GM21825 (cell line): ENCODE data around the gene EPM2A.
"Not testable (repeated sequence)": the region's sequence is repeated elsewhere in the genome, so short reads cannot be mapped to it uniquely, and the experiment has no call there.

ENCODE experiments used
- ATAC-seq: cut with Tn5 transposase; IDR thresholded peaks from one replicate; pipeline ENCODE4 v1.9.1; 2021; ENCODE audit warnings: mild to moderate bottlenecking, moderate library complexity; ENCODE audit not compliant: unreplicated experiment

EPM2A gene

DNA sequence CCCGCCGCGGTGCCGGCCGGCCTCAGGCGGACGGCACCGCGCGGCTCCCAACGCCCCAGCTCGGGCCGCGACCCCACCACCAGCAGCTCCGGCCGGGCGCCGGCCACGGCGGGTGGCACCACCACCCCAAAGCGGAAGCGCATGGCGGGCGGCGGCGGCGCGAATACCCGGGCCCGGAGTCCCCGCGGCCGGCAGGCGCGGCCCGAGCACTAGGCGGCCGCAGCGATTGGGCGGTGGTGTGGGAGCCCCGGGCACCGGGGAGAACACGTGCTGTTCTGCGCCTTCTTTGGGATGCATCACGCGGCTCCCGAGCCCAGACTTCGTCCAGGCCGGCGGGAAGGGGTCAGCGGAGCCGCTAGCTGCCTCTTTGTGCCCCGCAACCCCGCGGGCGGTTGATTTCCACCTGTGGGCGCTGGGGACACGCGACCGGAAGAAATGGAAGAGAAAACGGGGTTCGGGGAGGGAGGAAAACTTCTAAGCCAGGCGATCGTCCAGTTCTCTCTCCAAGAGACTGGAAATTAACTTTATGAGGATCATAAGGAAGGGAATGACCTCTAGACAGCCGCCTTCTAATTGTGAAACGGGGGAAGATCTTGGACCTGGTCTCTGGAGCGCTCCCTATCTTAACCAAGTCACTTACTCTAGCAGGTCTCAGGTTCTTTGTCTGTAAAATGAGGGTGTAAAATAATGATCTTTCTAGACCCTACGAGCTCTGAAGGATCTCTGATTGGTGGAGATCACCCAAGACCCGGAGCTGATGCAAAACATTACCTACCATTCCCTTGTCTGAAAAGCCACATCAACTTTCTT lies at the start of gene EPM2A:
EPM2A (minus strand) TSS at position 165 of the 810 bp plus-strand sequence; CDS start at position 143, 22 bp downstream.
- ATAC-seq: peak; percentile 72

DNA sequence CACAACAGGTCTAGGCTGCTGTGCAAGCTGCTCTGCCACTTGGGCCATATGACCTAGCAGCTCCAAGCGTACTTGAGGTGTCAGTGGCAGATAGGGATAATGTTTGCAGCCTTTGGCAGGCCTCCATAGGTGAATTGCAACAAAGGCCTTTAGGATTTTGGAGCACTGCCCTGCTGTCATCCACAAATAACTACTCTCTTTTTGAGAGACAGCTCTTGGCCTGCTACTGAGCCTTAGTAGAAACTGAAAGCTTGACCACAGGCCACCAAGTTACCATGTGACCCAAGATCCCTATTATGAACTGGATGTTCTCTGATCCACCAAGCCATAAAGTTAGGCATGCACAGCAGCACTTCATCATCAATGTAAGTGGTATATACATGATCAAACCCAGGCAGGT lies 49.4 kb upstream of the EPM2A start:
- ATAC-seq: peak; percentile 76

DNA sequence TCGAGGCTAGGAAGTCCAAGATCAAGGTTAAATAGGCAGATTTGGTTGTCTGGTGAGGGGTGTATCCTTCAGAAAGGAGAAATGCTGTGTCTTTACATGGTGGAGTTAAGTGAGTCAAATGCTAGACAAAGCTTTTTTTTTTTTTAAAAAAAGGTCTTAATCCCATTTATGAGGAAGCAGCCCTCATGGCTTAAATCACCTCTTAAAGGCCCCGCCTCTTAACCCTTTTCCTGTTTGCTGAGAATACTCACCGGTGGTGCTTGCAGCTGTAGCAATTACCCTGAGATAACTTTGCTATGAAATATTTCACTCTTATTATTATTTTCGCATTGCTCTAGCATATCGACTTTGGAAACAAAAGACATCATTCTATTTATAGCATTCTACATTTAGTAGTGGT lies 48.5 kb upstream of the EPM2A start:
- ATAC-seq: no peak

DNA sequence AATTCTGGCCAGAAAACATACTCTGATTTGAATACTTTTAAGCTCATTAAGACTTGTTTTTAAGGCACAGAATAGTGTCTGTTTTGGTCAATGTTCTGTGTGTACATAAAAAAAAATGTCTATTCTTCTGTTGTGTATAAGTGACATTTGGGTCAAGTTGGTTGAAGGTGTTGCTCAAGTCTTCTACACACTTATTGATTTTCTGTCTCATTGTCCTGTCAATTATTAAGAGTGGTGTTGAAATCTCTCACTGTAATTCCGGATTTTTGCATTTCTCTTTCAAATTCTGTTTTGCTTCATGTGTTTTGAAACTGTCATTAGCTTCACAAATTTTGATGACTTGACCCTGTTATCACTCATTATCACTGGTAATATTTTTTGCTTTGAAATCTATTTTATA lies 37.5 kb upstream of the EPM2A start:
- no peak for ATAC-seq

DNA sequence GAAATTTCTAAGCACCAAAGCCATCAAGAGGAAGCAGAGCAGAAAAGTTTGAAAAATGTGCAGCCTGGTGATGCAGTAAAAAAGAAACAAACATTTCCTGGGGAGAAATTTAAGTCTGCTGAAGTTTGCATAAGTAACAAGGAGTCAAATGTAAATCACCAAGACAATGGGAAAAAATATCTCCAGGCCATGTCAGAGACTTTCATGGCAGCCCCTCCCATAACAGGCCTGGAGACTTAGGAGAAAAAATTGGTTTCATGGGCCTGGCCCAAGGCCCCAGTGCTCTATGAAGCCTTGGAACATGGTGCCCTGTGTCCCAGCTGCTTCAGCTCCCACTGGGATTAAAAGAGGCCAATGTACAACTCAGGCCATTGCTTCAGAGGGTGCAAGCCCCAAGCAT lies 30.1 kb upstream of the EPM2A start:
- ATAC-seq: no peak

DNA sequence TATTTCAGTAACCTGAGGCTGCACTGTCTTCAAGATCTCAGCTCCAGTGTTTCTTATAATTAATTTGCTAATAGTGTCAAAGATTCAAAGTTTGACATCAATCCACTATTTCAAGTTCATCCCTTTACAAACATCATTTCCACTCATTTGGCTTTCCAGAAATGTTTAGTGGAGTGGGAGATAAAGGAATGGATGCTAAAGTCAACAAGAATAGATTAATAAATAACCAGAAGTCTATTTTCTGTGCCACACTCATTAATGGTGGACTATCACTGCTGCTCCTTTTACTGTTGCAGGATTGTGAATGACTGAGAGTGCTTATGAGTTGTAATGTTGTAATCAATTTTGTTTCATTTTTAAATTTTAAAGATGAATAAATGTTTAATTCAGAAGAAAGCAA lies 28.4 kb upstream of the EPM2A start:
- ATAC-seq: no peak

DNA sequence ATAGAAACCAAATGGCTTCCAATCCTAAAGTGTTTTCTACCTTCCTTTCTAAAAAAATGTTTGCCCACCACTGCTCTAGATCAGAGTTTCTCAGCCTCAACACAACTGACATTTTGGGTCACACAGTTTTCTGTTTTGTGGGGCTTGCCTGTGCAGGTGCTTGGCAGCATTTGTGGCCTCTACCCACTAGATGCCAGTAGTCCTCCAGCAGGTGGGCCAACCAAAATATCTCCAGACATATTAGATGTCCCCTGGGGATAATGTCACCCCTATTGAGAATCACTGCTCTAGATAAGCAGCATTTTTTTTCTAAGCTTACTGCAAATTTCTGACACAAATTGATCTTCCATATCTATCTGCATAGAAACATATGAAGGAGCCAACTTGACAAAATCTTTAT lies 26.3 kb upstream of the EPM2A start:
- no peak for ATAC-seq

DNA sequence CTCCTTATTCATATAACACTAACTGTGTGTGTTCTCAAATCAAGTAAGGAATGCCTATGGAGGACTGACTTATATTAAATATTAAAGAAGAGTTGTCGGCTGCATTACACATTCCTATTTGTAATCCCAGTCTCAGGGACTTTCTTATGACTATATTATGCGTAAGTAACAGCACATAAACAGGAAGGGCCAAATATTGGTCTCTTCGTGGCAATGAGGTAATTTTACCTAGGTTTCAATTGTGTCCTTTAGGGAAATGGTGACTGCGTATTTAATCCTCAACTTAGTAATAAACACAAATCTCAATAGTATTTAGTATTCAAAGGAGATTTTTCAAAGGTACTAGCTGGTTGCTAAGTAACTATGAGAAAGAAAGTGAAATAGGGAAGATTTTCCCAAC lies 22.8 kb upstream of the EPM2A start:
- no peak for ATAC-seq

DNA sequence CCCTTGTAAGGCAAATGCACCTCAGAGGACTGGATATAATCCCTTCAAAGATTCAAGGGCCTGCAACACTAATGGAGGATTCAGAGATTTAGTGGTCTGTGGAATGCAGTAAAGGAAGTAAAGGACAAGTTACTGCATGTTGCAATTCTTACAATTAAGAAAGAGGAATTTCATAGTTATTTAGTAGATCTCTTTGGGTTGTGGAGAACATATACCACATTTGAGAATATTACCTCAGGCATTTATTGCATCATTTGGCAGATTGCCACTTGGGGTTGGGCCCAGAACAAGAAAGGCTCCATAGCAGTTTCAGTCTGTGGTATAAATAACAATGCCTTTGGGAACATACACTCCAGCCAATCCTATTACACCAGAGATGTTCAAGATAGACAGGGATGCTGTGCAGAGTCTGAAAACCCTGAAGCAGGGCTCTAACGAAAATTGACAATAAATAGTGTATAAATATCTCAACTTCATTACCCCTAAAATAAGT lies 20.9 kb upstream of the EPM2A start:
- no peak for ATAC-seq

DNA sequence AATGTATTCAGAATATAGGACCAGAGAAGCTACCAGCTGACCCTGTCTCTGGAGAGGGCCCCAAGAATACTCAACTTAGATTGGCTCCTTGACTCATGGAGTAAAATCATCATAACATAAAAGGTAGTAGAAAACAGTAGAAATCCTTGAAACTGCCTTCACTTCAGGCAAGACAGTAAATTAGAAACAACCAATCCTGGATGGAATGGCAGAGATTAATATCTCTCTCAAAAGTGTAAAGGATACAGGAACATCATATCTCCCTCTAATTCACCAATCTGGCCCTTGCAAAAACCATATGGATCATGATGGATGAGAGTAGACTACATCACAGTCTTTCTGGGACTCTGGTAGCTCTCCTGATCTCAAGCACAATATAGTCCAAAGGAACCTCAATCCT lies 20.4 kb upstream of the EPM2A start:
- ATAC-seq: no peak

DNA sequence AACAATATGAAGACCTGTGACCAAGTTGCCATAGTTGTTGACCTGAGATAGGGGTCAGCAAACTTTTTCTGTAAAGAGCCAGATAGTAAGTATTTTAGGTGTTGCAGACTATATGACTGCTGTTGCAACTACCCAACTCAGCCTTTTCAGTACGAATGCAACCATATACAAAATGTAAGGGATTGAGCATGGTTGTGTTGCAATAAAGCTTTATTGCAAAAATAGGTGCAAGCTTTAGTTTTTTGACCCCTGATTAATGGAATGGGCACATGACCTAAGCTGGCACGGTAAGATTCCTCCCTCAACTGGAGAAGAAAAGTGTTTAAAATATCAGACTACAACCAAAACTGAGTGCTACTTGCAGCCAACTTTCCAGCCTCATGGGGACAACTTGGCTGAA lies 17.3 kb upstream of the EPM2A start:
- no peak for ATAC-seq

DNA sequence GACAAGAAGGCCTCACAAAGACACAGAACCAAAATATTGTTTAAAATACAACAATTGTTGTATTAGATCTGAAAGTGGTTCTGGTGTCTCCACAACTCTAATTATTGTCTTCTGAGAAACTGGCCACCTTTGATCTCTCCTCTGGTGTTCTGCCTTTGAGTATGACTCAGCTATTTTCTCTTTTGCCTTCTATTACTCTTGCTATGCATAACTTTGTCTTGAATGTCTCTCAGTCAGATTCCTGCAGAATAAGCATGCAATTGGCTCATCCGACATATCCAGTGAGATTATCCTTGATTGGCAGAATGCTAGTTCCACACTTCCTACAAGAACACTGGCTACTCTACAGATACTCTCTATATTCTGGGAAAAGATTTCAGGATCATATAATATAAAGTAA lies 14.3 kb upstream of the EPM2A start:
- no peak for ATAC-seq

DNA sequence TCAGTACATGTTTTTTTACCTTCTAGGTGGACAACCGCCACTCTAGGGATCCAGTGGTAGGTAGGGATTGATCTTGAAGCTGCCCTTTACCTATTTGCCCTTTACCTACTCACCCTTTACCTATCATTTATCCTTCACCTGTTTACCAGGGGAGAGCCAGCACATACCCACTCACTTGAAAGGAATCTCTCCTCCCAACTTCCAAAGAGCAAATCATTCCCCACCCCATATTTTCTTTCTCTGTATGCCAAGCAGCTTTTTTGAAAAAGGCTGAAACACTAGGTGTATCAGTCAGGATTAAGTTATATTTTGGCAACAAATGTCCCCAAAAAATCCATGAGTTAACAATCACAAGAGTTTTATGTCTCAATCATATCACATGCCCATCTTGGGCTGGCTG lies 10.5 kb upstream of the EPM2A start:
- ATAC-seq: no peak

DNA sequence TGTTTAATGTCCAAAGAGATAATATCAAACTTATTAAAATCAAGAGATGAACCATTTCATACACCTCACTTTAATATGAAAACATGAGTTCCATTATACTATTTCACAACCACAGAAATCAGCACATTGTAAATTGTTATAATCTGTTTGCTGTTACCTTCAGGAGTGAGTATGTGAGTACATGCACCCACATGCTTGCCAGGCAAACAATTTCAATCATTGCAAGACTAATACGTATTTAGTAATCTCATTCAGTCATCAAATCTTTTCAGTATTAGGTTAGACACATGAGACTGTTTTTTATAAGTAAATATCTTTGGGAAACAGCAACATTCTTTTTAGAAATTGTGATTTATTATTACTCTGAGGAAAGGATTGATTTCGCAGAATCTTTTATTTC lies 9.3 kb upstream of the EPM2A start:
- no peak for ATAC-seq

DNA sequence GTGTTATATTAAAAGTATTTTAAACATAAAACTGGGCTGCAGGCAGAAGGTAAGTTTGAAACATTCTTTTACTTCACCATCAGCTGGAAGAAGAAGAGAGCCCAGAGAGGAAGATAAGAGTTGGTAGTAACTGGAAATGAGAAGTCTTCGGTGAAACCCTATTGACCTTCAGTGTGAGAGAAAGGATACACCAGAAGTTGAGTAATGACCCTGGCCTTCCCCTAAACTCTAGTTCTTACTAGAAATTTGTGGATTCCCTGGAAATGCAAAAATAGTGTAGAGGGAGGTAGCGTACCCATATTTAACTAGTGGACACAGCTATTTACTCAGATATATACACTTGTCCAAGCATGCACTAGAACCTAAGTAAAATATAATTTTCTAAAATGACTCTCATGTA lies 8.0 kb upstream of the EPM2A start:
- ATAC-seq: no peak

DNA sequence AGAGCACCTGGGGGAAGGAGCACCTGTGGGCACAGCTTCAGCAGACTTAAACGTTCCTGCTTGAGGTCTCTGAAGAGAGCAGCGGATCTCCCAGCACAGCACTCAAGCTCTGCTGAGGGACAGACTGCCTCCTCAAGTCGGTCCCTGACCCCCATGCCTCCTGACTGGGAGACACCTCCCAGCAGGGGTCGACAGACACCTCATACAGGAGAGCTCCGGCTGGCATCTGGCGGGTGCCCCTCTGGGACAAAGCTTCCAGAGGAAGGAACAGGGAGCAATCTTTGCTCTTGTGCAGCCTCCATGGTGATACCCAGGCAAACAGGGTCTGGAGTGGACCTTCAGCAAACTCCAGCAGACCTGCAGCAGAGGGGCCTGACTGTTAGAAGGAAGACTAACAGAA lies 7.2 kb upstream of the EPM2A start:
- ATAC-seq: not testable (repeated sequence)

DNA sequence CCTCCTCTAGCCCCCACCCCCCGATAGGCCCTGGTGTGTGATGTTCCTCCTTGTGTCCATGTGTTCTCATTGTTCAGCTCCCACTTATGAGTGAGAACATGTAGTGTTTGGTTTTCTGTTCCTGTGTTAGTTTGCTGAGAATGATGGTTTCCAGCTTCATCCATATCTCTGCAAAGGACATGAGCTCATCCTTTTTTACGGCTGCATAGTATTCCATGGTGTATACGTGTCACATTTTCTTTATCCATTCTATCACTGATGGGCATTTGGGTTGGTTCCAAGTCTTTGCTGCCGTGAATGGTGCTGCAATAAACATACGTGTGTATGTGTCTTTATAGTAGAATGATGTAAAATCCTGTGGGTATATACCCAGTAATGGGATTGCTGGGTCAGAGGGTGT lies 4.4 kb upstream of the EPM2A start:
- not testable (repeated sequence) for ATAC-seq

DNA sequence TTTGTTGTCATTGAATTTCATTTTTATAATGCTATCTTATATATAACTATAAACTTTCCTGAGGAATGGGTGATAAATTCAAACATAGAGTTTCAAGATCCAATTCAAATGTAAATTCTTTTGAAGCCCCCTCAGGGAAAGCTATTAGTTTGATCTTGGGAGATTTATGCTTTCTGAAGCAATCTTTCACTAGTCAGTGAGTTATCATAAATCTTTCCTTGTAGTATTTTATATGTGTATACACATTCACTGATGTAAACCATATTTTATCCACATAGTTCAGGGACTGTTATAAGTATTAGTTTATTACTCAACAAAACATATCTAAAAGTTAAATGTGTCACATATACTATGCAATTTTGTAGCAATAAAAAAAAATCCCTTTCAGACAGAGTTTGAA lies 2.9 kb upstream of the EPM2A start:
- ATAC-seq: no peak

DNA sequence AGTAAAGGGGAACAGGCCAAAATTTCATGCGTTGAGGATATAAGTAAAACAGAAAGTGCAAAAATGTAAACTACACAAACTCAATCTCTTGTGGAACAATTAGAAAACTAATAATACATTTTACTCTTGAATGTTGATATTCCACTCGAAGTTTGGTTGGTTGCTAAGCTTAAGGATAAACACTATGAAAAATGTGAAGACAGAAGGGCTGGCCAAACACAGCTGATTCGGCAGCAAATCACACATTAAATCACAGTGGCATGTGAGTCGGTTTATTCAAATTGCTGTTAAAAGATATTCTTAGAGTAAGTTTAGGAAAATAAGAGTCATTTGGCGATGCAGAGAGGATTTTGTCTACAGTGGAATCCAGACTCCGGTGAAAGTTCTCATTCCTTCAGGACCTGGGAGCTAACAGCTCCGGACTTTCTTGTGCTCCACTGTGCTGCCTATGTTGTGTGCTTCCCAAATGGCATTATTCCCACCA lies 1.4 kb upstream of the EPM2A start:
- no peak for ATAC-seq

DNA sequence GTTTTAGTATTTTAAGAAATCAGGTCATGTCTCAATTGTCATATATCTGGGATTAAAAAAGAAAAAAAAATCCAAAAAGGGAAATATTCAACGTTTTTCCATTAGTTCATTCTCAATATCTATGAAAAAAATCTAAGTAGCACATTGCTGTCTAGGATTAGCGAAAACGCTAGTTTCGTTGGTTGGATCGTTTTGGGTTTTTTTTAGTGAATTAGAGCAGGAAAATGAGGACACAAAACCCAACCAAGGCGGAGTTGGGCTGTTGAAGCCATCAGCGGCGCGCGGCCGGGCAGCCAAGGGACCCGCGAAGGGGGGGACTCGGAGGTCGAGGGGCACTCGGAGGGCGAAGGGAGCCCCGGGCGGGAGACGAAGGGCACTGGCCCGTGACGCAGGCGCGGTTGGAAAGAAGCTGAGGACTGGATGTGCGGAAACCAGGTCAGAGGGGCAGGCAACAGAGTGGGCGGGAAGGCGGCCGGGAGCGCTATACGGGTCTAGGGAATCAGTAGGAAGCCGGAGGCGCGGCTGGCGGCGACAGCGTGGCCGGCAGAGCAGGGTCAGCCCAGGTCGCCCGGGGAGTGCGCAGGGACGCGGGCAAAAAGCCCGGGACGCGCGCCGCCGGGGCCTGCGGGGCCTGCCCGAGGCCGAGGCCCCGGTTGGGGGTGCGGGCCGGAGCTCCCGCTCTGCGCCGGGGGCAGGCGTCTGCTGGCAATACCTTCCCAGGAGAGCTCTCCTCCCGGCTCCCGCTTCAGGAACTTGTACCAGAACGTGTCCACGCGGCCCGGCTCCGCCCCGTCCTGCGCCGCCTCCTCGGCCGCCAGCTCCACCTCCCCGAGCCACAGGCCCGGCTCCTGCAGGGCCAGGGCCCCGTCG lies 599 bp downstream of the EPM2A start:
- peak; percentile 70 for ATAC-seq

DNA sequence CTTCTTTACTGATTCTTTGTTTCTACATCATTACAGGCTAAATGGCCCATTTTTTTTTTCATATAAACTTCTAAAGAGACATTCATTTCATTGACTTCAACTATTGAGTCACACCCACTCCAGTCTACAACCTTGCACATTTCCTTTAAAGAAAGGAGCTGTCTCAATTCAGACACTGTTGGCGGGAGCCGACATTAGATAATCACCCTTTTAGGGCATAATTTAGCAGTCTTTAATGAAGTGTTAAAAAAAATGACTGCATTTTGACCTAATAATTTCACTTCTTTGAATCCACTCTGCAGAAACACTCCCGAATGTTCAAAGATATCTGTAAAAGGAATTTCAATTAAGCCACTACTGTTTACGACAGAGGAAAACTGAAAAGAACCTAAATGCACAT lies 1.5 kb downstream of the EPM2A start:
- no peak for ATAC-seq

DNA sequence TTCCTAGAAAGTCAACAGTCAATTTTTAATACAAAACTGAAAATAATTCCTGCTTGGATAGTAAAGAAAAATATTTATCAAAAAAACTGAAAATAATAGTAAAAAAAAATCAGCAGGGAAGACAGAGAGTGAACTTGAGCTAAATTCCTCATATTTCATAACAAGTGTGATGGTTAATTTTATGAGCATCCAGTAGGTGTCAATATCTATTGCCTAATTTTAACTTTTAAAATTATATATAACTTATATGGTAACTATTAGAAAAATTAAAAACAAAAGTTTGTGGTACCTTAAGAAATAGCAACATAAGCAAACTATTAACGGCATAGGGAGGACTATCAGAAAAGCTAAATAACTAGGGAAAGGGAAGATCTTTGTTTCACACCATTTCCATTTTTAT lies 2.1 kb downstream of the EPM2A start:
- no peak for ATAC-seq
